B cell (primary cell): Measurements from ENCODE around the gene SLC1A2. TPM values are rescaled to one million over a fixed set of nuclear protein-coding genes. Genes with fewer than 3 reads are reported as not detected.

Experiments
- ATAC-seq: fragments of 200-7000 bp; cut with Tn5 transposase; one replicate; pipeline ENCODE4 v1.10.0; 2021; ENCODE audit warnings: low read depth, mild to moderate bottlenecking, moderate number of reproducible peaks, moderate library complexity
- CTCF ChIA-PET: fragments of 350-600 bp; sonication (Branson Sonifier 250); formaldehyde crosslinking; loops from one replicate; lab custom pipeline; 2021; ENCODE audit warnings: antibody characterized with exemption, inconsistent platforms; lab: Charles Lee
- POLR2A ChIA-PET: fragments of 350-600 bp; sonication (Branson Sonifier 250); formaldehyde crosslinking; loops from one replicate; lab custom pipeline; 2021; ENCODE audit warnings: antibody characterized with exemption; lab: Charles Lee
- DNase-seq: peaks from one replicate; pipeline ENCODE4 v3.0.0; 2013
- H2AFZ ChIP-seq: 2 replicates; pipeline ENCODE4 v1.6.1; 2012; ENCODE audit warnings: mild to moderate bottlenecking, low read depth, low read length; ENCODE audit not compliant: insufficient read depth, poor library complexity, severe bottlenecking
- H3K27ac ChIP-seq, 2 donors: 1 replicate in 1 of 2; 2 replicates in 1 of 2; pipeline ENCODE4 v1.5.1; 2012 to 2013; ENCODE audit warnings: low read length in 2 of 2, mild to moderate bottlenecking in 2 of 2, moderate library complexity in 1 of 2
- H3K27me3 ChIP-seq, 4 experiments: fragments of 200-600 bp in 1 of 4; sonication (generic) in 1 of 4; replicated peaks in 1 of 4; 1 replicate in 2 of 4; 2 replicates in 2 of 4; pipeline versions ENCODE4 v1.6.1 to v1.7.0; 2013 to 2016; ENCODE audit warnings: low read length in 3 of 4, mild to moderate bottlenecking in 2 of 4, mixed read lengths in 1 of 4, moderate library complexity in 1 of 4; ENCODE audit not compliant: insufficient read depth in 4 of 4, control insufficient read depth in 3 of 4; ENCODE audit errors: control extremely low read depth in 1 of 4
- H3K36me3 ChIP-seq, 2 experiments: replicated peaks in 1 of 2; 1 replicate in 1 of 2; 2 replicates in 1 of 2; pipeline versions ENCODE4 v1.6.1 to v1.7.1; 2013; ENCODE audit warnings: low read length in 1 of 2; ENCODE audit not compliant: insufficient read depth in 2 of 2, control insufficient read depth in 1 of 2; ENCODE audit errors: control extremely low read depth in 1 of 2, extremely low read depth in 1 of 2
- H3K4me1 ChIP-seq, 2 donors: fragments of 200-600 bp in 1 of 2; sonication (generic) in 1 of 2; 1 replicate in 1 of 2; 2 replicates in 1 of 2; pipeline versions ENCODE4 v1.5.1 to v1.6.1; 2013 to 2017; ENCODE audit warnings: low read length in 2 of 2; ENCODE audit not compliant: control insufficient read depth in 2 of 2, insufficient read depth in 2 of 2
- H3K4me2 ChIP-seq: replicated peaks from 2 replicates; pipeline ENCODE3; 2012; ENCODE audit warnings: mild to moderate bottlenecking, low read depth, low read length; ENCODE audit not compliant: poor library complexity, severe bottlenecking
- H3K4me3 ChIP-seq, 5 experiments: fragments of 200-600 bp in 1 of 5; sonication (generic) in 1 of 5; 1 replicate in 3 of 5; 2 replicates in 2 of 5; pipeline versions ENCODE4 v1.5.1 to v1.7.0; 2011 to 2016; ENCODE audit warnings: low read length in 4 of 5, mild to moderate bottlenecking in 4 of 5, low read depth in 2 of 5, control low read depth in 1 of 5, moderate library complexity in 1 of 5; ENCODE audit not compliant: insufficient read depth in 1 of 5; ENCODE audit errors: control extremely low read depth in 1 of 5, extremely low read depth in 1 of 5
- H3K79me2 ChIP-seq: fragments of 200-600 bp; sonication (generic); one replicate; pipeline ENCODE4 v1.6.0; 2016; ENCODE audit warnings: low read length; ENCODE audit not compliant: control insufficient read depth, insufficient read depth
- H3K9ac ChIP-seq: fragments of 200-600 bp; sonication (generic); 2 replicates; pipeline ENCODE4 v1.6.1; 2017; ENCODE audit warnings: mild to moderate bottlenecking, low read length, moderate library complexity
- H3K9me3 ChIP-seq, 3 donors: one replicate each; pipeline versions ENCODE4 v1.6.1 to v1.7.1; 2013; ENCODE audit warnings: low read length in 2 of 3; ENCODE audit not compliant: control insufficient read depth in 2 of 3, insufficient read depth in 1 of 3; ENCODE audit errors: control extremely low read depth in 1 of 3
- H4K20me1 ChIP-seq: 2 replicates; pipeline ENCODE4 v1.6.0; 2012; ENCODE audit warnings: mild to moderate bottlenecking, low read length; ENCODE audit not compliant: insufficient read depth, control insufficient read depth, poor library complexity, severe bottlenecking
- H3K27ac Mint-ChIP-seq: one replicate; pipeline ENCODE4 v1.8.0; 2021; ENCODE audit warnings: mixed read lengths
- H3K27me3 Mint-ChIP-seq: one replicate; pipeline ENCODE4 v1.8.0; 2021; ENCODE audit warnings: mixed read lengths
- H3K4me1 Mint-ChIP-seq: one replicate; pipeline ENCODE4 v1.8.0; 2021; ENCODE audit warnings: mixed read lengths
- H3K4me3 Mint-ChIP-seq: one replicate; pipeline ENCODE4 v1.8.0; 2021; ENCODE audit warnings: mixed read lengths
- H3K9me3 Mint-ChIP-seq: one replicate; pipeline ENCODE4 v1.8.0; 2022; ENCODE audit warnings: mixed read lengths; ENCODE audit not compliant: insufficient read depth
- CTCF ChIP-seq: fragments of 200-600 bp; IDR thresholded peaks from one replicate; pipeline ENCODE4 v1.8.0; 2022; ENCODE audit warnings: antibody characterized with exemption, mild to moderate bottlenecking
- EZH2 ChIP-seq: IDR thresholded peaks from 2 replicates; pipeline ENCODE4 v1.6.1; 2012; ENCODE audit warnings: borderline replicate concordance, low read depth, mild to moderate bottlenecking, moderate library complexity, low read length; ENCODE audit not compliant: insufficient read depth, poor library complexity, severe bottlenecking
- WGBS: methylation state at CpG from one replicate; pipeline ENCODE4 v1.1.5; 2013; ENCODE audit warnings: missing lambda C conversion rate; ENCODE audit not compliant: insufficient coverage; 5-methylcytosine and 5-hydroxymethylcytosine counted together
- intact Hi-C: fragments of 100-400 bp; cut with micrococcal nuclease; formaldehyde crosslinking; loops from one replicate; pipeline ENCODE4 v1.10.0; 2022
- polyA plus RNA-seq: library from polyadenylated mRNA; depleted of rRNA; stranded (reverse); fragments of >200 nt; gene quantifications from 2 replicates; pipeline ENCODE4 v1.2.3, GENCODE V29; 2012
- total RNA-seq, 2 donors: library from RNA; stranded (reverse); fragments of 120-200 nt in 1 of 2; gene quantifications; 1 replicate in 1 of 2; 2 replicates in 1 of 2; pipeline versions ENCODE4 v1.2.3 to v1.2.4, GENCODE V29; 2013 to 2022

SLC1A2 gene
- total and polyA plus RNA-seq, 2 donors (not counting 1 experiment from before 2014, with no cell fraction given), result not detected

DNA sequence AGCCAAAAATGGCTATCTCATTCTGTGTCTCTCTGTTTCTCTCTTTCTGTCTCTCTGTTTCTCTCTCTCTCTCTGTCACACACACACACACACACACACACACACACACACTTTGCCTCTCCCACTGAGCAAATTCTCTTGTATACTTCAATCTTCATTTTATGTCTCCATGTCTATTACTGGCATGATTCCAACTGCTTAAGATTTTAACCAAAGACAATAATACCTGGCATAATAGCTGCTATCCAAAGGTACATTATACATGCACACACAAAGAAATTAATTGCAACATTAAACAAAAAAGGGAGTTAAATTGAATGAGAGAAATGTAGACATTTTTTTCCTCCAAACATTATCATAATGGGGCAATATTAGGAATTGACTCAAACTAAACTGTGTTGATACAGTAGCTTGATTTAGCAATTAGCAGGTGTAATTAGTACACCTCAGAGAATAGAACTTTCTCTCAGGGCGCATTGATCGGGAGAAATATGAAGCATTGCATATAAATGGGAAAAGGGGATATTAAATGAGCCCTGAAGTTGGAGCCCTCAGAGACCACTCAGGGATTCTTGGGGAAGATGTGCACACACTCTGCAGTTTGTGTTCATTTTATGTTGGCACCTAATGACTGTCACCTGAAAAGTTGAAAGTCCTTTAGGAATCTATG is 17.4 kb upstream of the SLC1A2 start:
- no peak overlapping the region for H2AFZ ChIP-seq
- Mint-ChIP-seq H3K27ac (no peak overlapping the region), H3K4me3 (no peak overlapping the region), H3K9me3 (no peaks in the 10 kb centered on the region), H3K27me3 (peaks cover 38% of the 10 kb centered on the region), H3K4me1 (no peaks in the 10 kb centered on the region)
- H3K4me2 ChIP-seq, result no peak overlapping the region
- H3K27me3 ChIP-seq, result peaks cover 0 to 21% (median 13%) of the 10 kb centered on the region in 4 experiments
- WGBS, result 100% methylated on average over 2 of the region's 2 CpGs
- POLR2A ChIA-PET, result no interaction called here
- TF ChIP-seq CTCF (no peak), EZH2 (no peak)
- no peak for DNase-seq
- CTCF ChIA-PET, result no interaction called here
- intact Hi-C loops, result no loop called here
- no peaks in the 10 kb centered on the region for H3K4me1 ChIP-seq
- no peak overlapping the region for H3K4me3 ChIP-seq
- no peaks in the 10 kb centered on the region for H3K9me3 ChIP-seq
- no peak overlapping the region for H3K27ac ChIP-seq
- no peak overlapping the region for H3K9ac ChIP-seq
- no peaks in the 10 kb centered on the region for H4K20me1 ChIP-seq
- ATAC-seq, result no peak
- H3K36me3 ChIP-seq, result no peaks in the 10 kb centered on the region
- H3K79me2 ChIP-seq, result no peaks in the 10 kb centered on the region

DNA sequence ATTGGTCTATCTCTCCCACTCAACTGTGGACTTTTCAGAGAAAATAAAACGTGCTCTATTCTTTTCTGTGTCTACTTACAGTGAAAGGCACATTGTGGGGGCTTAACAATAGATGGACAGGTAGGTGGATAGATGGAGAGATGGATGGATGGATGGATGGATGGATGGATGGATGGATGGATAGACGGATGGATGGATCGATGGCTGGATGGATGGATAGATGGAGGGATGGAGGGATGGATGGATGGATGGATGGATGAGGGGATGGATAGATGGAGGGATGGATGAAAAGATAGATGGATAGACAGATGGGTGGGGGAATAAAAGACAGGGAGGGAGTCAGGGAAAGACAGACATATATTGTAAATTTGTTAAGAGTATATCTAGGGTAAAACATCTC is 14.2 kb upstream of the SLC1A2 start:
- Mint-ChIP-seq H3K4me1 (no peaks in the 10 kb centered on the region), H3K9me3 (no peaks in the 10 kb centered on the region), H3K27ac (no peak overlapping the region), H3K27me3 (peaks cover 33% of the 10 kb centered on the region), H3K4me3 (no peak overlapping the region)
- H3K4me3 ChIP-seq, result no peak overlapping the region
- no peaks in the 10 kb centered on the region for H3K9me3 ChIP-seq
- POLR2A ChIA-PET, result no interaction called here
- no peaks in the 10 kb centered on the region for H3K36me3 ChIP-seq
- ATAC-seq, result no peak
- peaks cover 0 to 19% (median 9%) of the 10 kb centered on the region in 4 experiments for H3K27me3 ChIP-seq
- no peaks in the 10 kb centered on the region for H3K79me2 ChIP-seq
- intact Hi-C loops, result no loop called here
- H2AFZ ChIP-seq, result no peak overlapping the region
- TF ChIP-seq CTCF (no peak), EZH2 (no peak)
- H3K27ac ChIP-seq, result no peak overlapping the region
- no peak overlapping the region for H3K4me2 ChIP-seq
- no peaks in the 10 kb centered on the region for H3K4me1 ChIP-seq
- 90% methylated on average over 2 of the region's 3 CpGs for WGBS
- H3K9ac ChIP-seq, result no peak overlapping the region
- no peaks in the 10 kb centered on the region for H4K20me1 ChIP-seq
- DNase-seq, result no peak
- CTCF ChIA-PET, result interaction anchor here (0.6 kb wide), 1 partner anchor 1203 kb away, joined by 5 read pairs; no protein-coding TSS in a partner anchor
